K562 (cell line): ENCODE measurements around the gene FAM83B. TPM values are rescaled to one million over a fixed set of nuclear protein-coding genes. Genes with fewer than 3 reads are reported as not detected.

Source experiments
- ATAC-seq: fragments of 200-7000 bp; cut with Tn5 transposase; 3 replicates; pipeline ENCODE4 v1.9.1; 2020; ENCODE audit warnings: moderate library complexity
- BruUV-seq: library from RNA; stranded (reverse); fragments of 400-500 nt; replicated peaks from 2 replicates; lab custom pipeline; 2021; lab: Mats Ljungman, UMichigan
- CTCF ChIA-PET: fragments of 300-600 bp; formaldehyde crosslinking; extraction: SDS; loops from one replicate; lab custom pipeline; 2021; ENCODE audit warnings: low intra/inter-chr PET ratio; lab: Yijun Ruan, JAX
- POLR2A ChIA-PET: fragments of 300-600, 350-650 bp; sonication (Branson Sonifier 250); formaldehyde crosslinking; extraction: SDS; loops from one replicate; lab custom pipeline; 2021; ENCODE audit warnings: antibody characterized with exemption, inconsistent platforms; lab: Yijun Ruan, JAX
- DNase-seq, 4 experiments: peaks; one replicate each; pipeline versions ENCODE4 v3.0.0 to v3.0.0-alpha.2; 2011 to 2018; ENCODE audit warnings: low spot score in 3 of 4, mixed read lengths in 3 of 4; ENCODE audit errors: extremely low read depth in 1 of 4
- FAIRE-seq: peaks from 2 replicates; lab custom pipeline; 2011; peaks lifted over from hg19 to GRCh38; lab: Jason Lieb, UNC
- H2AFZ ChIP-seq: 2 replicates; pipeline ENCODE4 v1.6.0; 2011; ENCODE audit warnings: low read depth, low read length, control low read depth, inconsistent platforms
- H3K27ac ChIP-seq: fragments of 200-600 bp; 3 replicates; pipeline ENCODE4 v1.8.0; 2011; ENCODE audit warnings: low read depth, mild to moderate bottlenecking, control low read depth, inconsistent platforms, low read length, moderate library complexity, mixed read lengths; ENCODE audit errors: extremely low read depth
- H3K27me3 ChIP-seq, 2 experiments: fragments of 300-600 bp in 1 of 2; 2 replicates in 1 of 2; 3 replicates in 1 of 2; pipeline versions ENCODE4 v1.6.0 to v1.8.0; 2011; ENCODE audit warnings: inconsistent platforms in 2 of 2, low read length in 2 of 2, mild to moderate bottlenecking in 1 of 2, mixed read lengths in 1 of 2, moderate library complexity in 1 of 2; ENCODE audit not compliant: control insufficient read depth in 2 of 2, insufficient read depth in 2 of 2
- H3K36me3 ChIP-seq: fragments of 300-600 bp; 3 replicates; pipeline ENCODE4 v1.8.0; 2011; ENCODE audit warnings: mild to moderate bottlenecking, low read length, inconsistent platforms; ENCODE audit not compliant: control insufficient read depth, insufficient read depth
- H3K4me1 ChIP-seq, 2 experiments: fragments of 200-600 bp in 1 of 2; replicated peaks in 1 of 2; 2 replicates in 1 of 2; 3 replicates in 1 of 2; pipeline versions ENCODE4 v1.5.1 to v1.8.0; 2011; ENCODE audit warnings: inconsistent platforms in 2 of 2, low read length in 2 of 2, mild to moderate bottlenecking in 1 of 2, mixed read lengths in 1 of 2, moderate library complexity in 1 of 2; ENCODE audit not compliant: control insufficient read depth in 2 of 2, insufficient read depth in 2 of 2
- H3K4me2 ChIP-seq: 2 replicates; pipeline ENCODE4 v1.6.1; 2011; ENCODE audit warnings: low read length, control low read depth, inconsistent platforms, mixed read lengths; ENCODE audit not compliant: insufficient read depth
- H3K4me3 ChIP-seq: fragments of 200-600 bp; sonication (generic), shearing (Covaris generic); 2 replicates; pipeline ENCODE4 v1.5.1; 2016; ENCODE audit warnings: control low read depth, inconsistent platforms
- H3K79me2 ChIP-seq: fragments of 200-600 bp; 3 replicates; pipeline ENCODE4 v1.8.0; 2011; ENCODE audit warnings: low read length, inconsistent platforms; ENCODE audit not compliant: control insufficient read depth, insufficient read depth
- H3K9ac ChIP-seq, 2 experiments: 2 replicates each; pipeline versions ENCODE4 v1.6.0 to v1.6.1; 2011; ENCODE audit warnings: low read depth in 2 of 2, low read length in 2 of 2, control low read depth in 1 of 2, inconsistent platforms in 1 of 2, mild to moderate bottlenecking in 1 of 2, mixed read lengths in 1 of 2; ENCODE audit not compliant: insufficient read depth in 1 of 2
- H3K9me1 ChIP-seq: one replicate; pipeline ENCODE4 v1.6.0; 2011; ENCODE audit warnings: inconsistent platforms, mild to moderate bottlenecking, low read length, moderate library complexity; ENCODE audit not compliant: control insufficient read depth, insufficient read depth
- H3K9me3 ChIP-seq: replicated peaks from 2 replicates; pipeline ENCODE4 v1.5.1; 2011; ENCODE audit warnings: low read depth, low read length, inconsistent platforms; ENCODE audit not compliant: control insufficient read depth, insufficient read depth
- H4K20me1 ChIP-seq: replicated peaks from 2 replicates; pipeline ENCODE4 v1.6.1; 2011; ENCODE audit warnings: low read length, inconsistent platforms, mixed read lengths; ENCODE audit not compliant: control insufficient read depth, insufficient read depth
- ARNT ChIP-seq, 2 experiments: fragments of 450-650 bp; IDR thresholded peaks; 2 replicates each; pipeline ENCODE4 v1.6.1; 2016; ENCODE audit warnings: mild to moderate bottlenecking in 1 of 2
- ASH1L ChIP-seq: fragments of 450-650 bp; IDR thresholded peaks from 2 replicates; pipeline ENCODE4 v1.6.1; 2018; ENCODE audit warnings: borderline replicate concordance, mild to moderate bottlenecking, low read depth; ENCODE audit not compliant: partially characterized antibody
- ELF2 ChIP-seq: fragments of 250-450 bp; sonication (Bioruptor Pico); IDR thresholded peaks from 2 replicates; pipeline ENCODE4 v1.5.0; 2021; ENCODE audit warnings: mild to moderate bottlenecking
- EP400 ChIP-seq: fragments of 450-650 bp; IDR thresholded peaks from 2 replicates; pipeline ENCODE4 v1.6.1; 2017; ENCODE audit warnings: antibody characterized with exemption, mild to moderate bottlenecking, moderate library complexity
- EZH2 ChIP-seq: IDR thresholded peaks from 2 replicates; pipeline ENCODE4 v1.6.1; 2012; ENCODE audit warnings: low read depth, mild to moderate bottlenecking, inconsistent platforms, low read length, borderline replicate concordance
- LCOR ChIP-seq: sonication (generic); formaldehyde crosslinking; IDR thresholded peaks from 2 replicates; pipeline ENCODE4 v1.8.0; 2022; ENCODE audit warnings: mild to moderate bottlenecking, missing genetic modification reagents
- MAZ ChIP-seq, 2 experiments: fragments of 450-650 bp in 1 of 2; sonication (generic) in 1 of 2; formaldehyde crosslinking; IDR thresholded peaks in 1 of 2; conservative IDR thresholded peaks in 1 of 2; 2 replicates each; pipeline versions ENCODE4 v1.4.0 to v1.5.0; 2020; ENCODE audit warnings: mild to moderate bottlenecking in 1 of 2, missing genetic modification reagents in 1 of 2
- PHF21A ChIP-seq: fragments of 450-650 bp; IDR thresholded peaks from 2 replicates; pipeline ENCODE4 v1.6.1; 2017; ENCODE audit warnings: low read depth, borderline replicate concordance
- PHF8 ChIP-seq: fragments of 200-600 bp; sonication (generic); IDR thresholded peaks from 2 replicates; pipeline ENCODE4 v1.6.1; 2012; ENCODE audit warnings: mixed run types, mild to moderate bottlenecking, inconsistent platforms, low read length, moderate library complexity, borderline replicate concordance
- ZNF184 ChIP-seq: sonication (generic); formaldehyde crosslinking; IDR thresholded peaks from 2 replicates; pipeline ENCODE4 v1.5.0; 2020; ENCODE audit warnings: missing genetic modification reagents
- ZNF217 ChIP-seq: sonication (generic); formaldehyde crosslinking; IDR thresholded peaks from 2 replicates; pipeline ENCODE4 v1.8.0; 2022; ENCODE audit warnings: mild to moderate bottlenecking, missing genetic modification reagents
- whole genome bisulfite sequencing: fragments of 100-300 bp; shearing (Covaris generic); methylation state at CpG from one replicate; pipeline ENCODE4 v1.1.6; 2016; ENCODE audit warnings: low coverage, mixed read lengths; ENCODE audit not compliant: insufficient coverage; ENCODE audit errors: missing lambda C conversion rate; 5-methylcytosine and 5-hydroxymethylcytosine counted together
- in situ Hi-C: fragments of 300-500 bp; cut with MboI; formaldehyde crosslinking; loops from 4 replicates; pipeline ENCODE4 v1.15.0; 2018; ENCODE audit warnings: inconsistent platforms, mixed read lengths
- intact Hi-C: fragments of 100-400 bp; cut with micrococcal nuclease; formaldehyde crosslinking; loops from 2 replicates; pipeline ENCODE4 v1.14.2; 2022
- polyA plus RNA-seq, 8 experiments: library from polyadenylated mRNA; depleted of rRNA in 4 of 8; stranded (reverse) in 5 of 8; unstranded in 3 of 8; fragments of >200 nt; fragmentation: Nextera tagmentation in 2 of 8; fragmentation: Illumina TruSeq in 1 of 8; extraction: Ambion mirVana in 2 of 8; extraction: Trizol in 1 of 8; gene quantifications; 2 replicates each; pipeline versions ENCODE4 v1.2.1 to v1.2.3, GENCODE V29; 2011 to 2014; ENCODE audit warnings: inconsistent platforms in 1 of 8, missing spikeins in 1 of 8
- total RNA-seq, 7 experiments: library from RNA; depleted of rRNA in 6 of 7; stranded (reverse); fragments of >200 nt in 6 of 7; fragmentation: Illumina TruSeq in 2 of 7; extraction: Trizol in 2 of 7; gene quantifications; 2 replicates each; pipeline versions ENCODE4 v1.2.1 to v1.2.3, GENCODE V29; 2011 to 2021; ENCODE audit warnings: low replicate concordance in 1 of 7
- TF ChIP-seq, protein P1 (sequence below): sonication (generic); formaldehyde crosslinking; IDR thresholded peaks from 2 replicates; pipeline ENCODE4 v1.8.0; 2022; ENCODE audit warnings: mild to moderate bottlenecking, missing genetic modification reagents

The FAM83B gene
- total and polyA plus RNA-seq, 9 of the 15 experiments (the other 6 are each of a cell fraction or from before 2014, with no cell fraction given), result not detected

GRCh38 chr6:54860739-54861138 lies 14.2 kb downstream of the FAM83B start:
- intact Hi-C loops (no loop called here), in situ Hi-C loops (no loop called here)
- Histone ChIP-seq H3K9ac (no peak overlapping the region), H3K79me2 (no peaks in the 10 kb centered on the region), H3K27me3 (no peaks in the 10 kb centered on the region), H3K9me3 (no peaks in the 10 kb centered on the region), H3K4me3 (no peak overlapping the region), H3K27ac (no peak overlapping the region), H2AFZ (no peak overlapping the region), H3K4me1 (no peaks in the 10 kb centered on the region), H4K20me1 (no peaks in the 10 kb centered on the region), H3K36me3 (no peaks in the 10 kb centered on the region), H3K9me1 (no peaks in the 10 kb centered on the region), H3K4me2 (no peak overlapping the region)
- TF ChIP-seq ZNF217 (CRISPR knock-in tag), result no peak
- DNase-seq (no peak), ATAC-seq (no peak), FAIRE-seq (no peak)
- no TSS peak for BruUV-seq
- ChIA-PET POLR2A (no interaction called here), CTCF (no interaction called here)
- 4% methylated on average over 5 of the region's 5 CpGs for WGBS

- CTCF ChIA-PET, result no interaction called here
- in situ Hi-C loops, result no loop called here
- no TSS peak for BruUV-seq
- Histone ChIP-seq H4K20me1 (no peaks in the 10 kb centered on the region), H3K4me2 (no peak overlapping the region), H3K9me1 (no peaks in the 10 kb centered on the region), H3K79me2 (no peaks in the 10 kb centered on the region), H3K4me1 (no peaks in the 10 kb centered on the region), H2AFZ (no peak overlapping the region), H3K9ac (no peak overlapping the region), H3K9me3 (no peaks in the 10 kb centered on the region), H3K27ac (no peak overlapping the region), H3K36me3 (no peaks in the 10 kb centered on the region), H3K4me3 (no peak overlapping the region), H3K27me3 (no peaks in the 10 kb centered on the region)
- DNase-seq, result no peak
- WGBS, result 0% methylated on average over 10 of the region's 10 CpGs
- POLR2A ChIA-PET, result no interaction called here
- no peak for FAIRE-seq
- ATAC-seq, result no peak
- intact Hi-C loops, result no loop called here
- TF ChIP-seq, protein P1, sequence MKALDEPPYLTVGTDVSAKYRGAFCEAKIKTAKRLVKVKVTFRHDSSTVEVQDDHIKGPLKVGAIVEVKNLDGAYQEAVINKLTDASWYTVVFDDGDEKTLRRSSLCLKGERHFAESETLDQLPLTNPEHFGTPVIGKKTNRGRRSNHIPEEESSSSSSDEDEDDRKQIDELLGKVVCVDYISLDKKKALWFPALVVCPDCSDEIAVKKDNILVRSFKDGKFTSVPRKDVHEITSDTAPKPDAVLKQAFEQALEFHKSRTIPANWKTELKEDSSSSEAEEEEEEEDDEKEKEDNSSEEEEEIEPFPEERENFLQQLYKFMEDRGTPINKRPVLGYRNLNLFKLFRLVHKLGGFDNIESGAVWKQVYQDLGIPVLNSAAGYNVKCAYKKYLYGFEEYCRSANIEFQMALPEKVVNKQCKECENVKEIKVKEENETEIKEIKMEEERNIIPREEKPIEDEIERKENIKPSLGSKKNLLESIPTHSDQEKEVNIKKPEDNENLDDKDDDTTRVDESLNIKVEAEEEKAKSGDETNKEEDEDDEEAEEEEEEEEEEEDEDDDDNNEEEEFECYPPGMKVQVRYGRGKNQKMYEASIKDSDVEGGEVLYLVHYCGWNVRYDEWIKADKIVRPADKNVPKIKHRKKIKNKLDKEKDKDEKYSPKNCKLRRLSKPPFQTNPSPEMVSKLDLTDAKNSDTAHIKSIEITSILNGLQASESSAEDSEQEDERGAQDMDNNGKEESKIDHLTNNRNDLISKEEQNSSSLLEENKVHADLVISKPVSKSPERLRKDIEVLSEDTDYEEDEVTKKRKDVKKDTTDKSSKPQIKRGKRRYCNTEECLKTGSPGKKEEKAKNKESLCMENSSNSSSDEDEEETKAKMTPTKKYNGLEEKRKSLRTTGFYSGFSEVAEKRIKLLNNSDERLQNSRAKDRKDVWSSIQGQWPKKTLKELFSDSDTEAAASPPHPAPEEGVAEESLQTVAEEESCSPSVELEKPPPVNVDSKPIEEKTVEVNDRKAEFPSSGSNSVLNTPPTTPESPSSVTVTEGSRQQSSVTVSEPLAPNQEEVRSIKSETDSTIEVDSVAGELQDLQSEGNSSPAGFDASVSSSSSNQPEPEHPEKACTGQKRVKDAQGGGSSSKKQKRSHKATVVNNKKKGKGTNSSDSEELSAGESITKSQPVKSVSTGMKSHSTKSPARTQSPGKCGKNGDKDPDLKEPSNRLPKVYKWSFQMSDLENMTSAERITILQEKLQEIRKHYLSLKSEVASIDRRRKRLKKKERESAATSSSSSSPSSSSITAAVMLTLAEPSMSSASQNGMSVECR (CRISPR knock-in tag), result no peak
- TF ChIP-seq ASH1L, result no peak
- TF ChIP-seq MAZ (CRISPR knock-in tag; conservative IDR thresholded peaks at IDR 0.05 in 1 of 2, IDR thresholded peaks at IDR 0.05 in 1 of 2), result no peak
- no peak for TF ChIP-seq ELF2
- TF ChIP-seq ZNF184, result no peak
- no peak for TF ChIP-seq EZH2
- TF ChIP-seq EP400, result no peak
- no peak for TF ChIP-seq ARNT (IDR thresholded peaks at IDR 0.05)
- no peak for TF ChIP-seq LCOR
- TF ChIP-seq PHF21A, result no peak
- no peak for TF ChIP-seq PHF8
Observed at GRCh38 chr6:54861905-54862616, 15.5 kb downstream of the FAM83B start.
